Posterior cingulate gyrus (tissue), 11 donors: ENCODE data around the gene VAMP2.
A peak's percentile ranks its signal among the peaks of the same experiment; 100 is the strongest.

Experiments
- DNase-seq, 10 donors: peaks; one replicate each; pipeline versions ENCODE4 v3.0.0 to v3.0.0-alpha.2; 2020 to 2021; ENCODE audit warnings: mixed read lengths in 3 of 10
- intact Hi-C: fragments of 100-400 bp; cut with DNase I; formaldehyde crosslinking; loops from one replicate; pipeline ENCODE4 v1.15.1; 2023

VAMP2 gene

GRCh38 chr17:8158267-8159031 is 4.3 kb downstream of the VAMP2 start:
- DNase-seq = peak; percentile 79 to 98 (median 93)
- intact Hi-C loops = loop anchor here (5.0 kb wide), 1 partner anchor 36 kb away; the partner anchor contains the start of gene HES7

GRCh38 chr17:8156246-8156992 is 6.3 kb downstream of the VAMP2 start:
- intact Hi-C loops = loop anchor here (1.0 to 5.0 kb wide), 2 partner anchors 18 to 34 kb away; partner anchors contain the start of gene HES7
- DNase-seq = peak; percentile 98 to 100 (median 99)

GRCh38 chr17:8155996-8156245 is 6.8 kb downstream of the VAMP2 start:
- intact Hi-C loops = loop anchor here (1.0 to 5.0 kb wide), 2 partner anchors 18 to 34 kb away; partner anchors contain the start of gene HES7
- DNase-seq = peak in 2 of 10 donors; percentile 52 to 69

GRCh38 chr17:8155231-8155995 is 7.3 kb downstream of the VAMP2 start:
- DNase-seq = peak in 2 of 10 donors; percentile 15 to 38
- intact Hi-C loops = loop anchor here (5.0 kb wide), 1 partner anchor 33 kb away; the partner anchor contains the start of gene HES7

GRCh38 chr17:8154608-8155155 is 8.1 kb downstream of the VAMP2 start:
- DNase-seq = no peak
- intact Hi-C loops = loop anchor here (5.0 kb wide), 1 partner anchor 32 kb away; the partner anchor contains the start of gene HES7

GRCh38 chr17:8153957-8154607 is 8.7 kb downstream of the VAMP2 start:
- intact Hi-C loops = no loop called here
- DNase-seq = peak; percentile 95 to 99 (median 98)

GRCh38 chr17:8153525-8153956 is 9.2 kb downstream of the VAMP2 start:
- intact Hi-C loops = no loop called here
- peak; percentile 63 to 96 (median 66) for DNase-seq

- intact Hi-C loops = no loop called here
- DNase-seq = peak in 1 of 10 donors; percentile 50
Observed at GRCh38 chr17:8153031-8153451, 9.7 kb downstream of the VAMP2 start.

GRCh38 chr17:8152112-8152775 is 10.5 kb downstream of the VAMP2 start, which contains the start of gene PER1:
TSS of gene PER1 (minus strand) at chr17:8152404. CDS start at chr17:8150706, 1,698 bp downstream.
- intact Hi-C loops = no loop called here
- DNase-seq = peak; percentile 91 to 99 (median 97)

GRCh38 chr17:8151641-8152111 is 11.1 kb downstream of the VAMP2 start:
- DNase-seq = peak in 9 of 10 donors; percentile 55 to 94 (median 77)
- intact Hi-C loops = no loop called here

GRCh38 chr17:8151120-8151640 is 11.6 kb downstream of the VAMP2 start:
- intact Hi-C loops = no loop called here
- peak; percentile 75 to 98 (median 86) for DNase-seq

GRCh38 chr17:8150194-8151119 is 12.3 kb downstream of the VAMP2 start:
- intact Hi-C loops = no loop called here
- peak in 2 of 10 donors; percentile 60 to 61 for DNase-seq

GRCh38 chr17:8149419-8150193 is 13.1 kb downstream of the VAMP2 start:
- intact Hi-C loops = no loop called here
- peak in 2 of 10 donors; percentile 37 to 72 for DNase-seq

- intact Hi-C loops = no loop called here
- DNase-seq = peak in 2 of 10 donors; percentile 25 to 59
Observed at GRCh38 chr17:8148560-8148959, 14.2 kb downstream of the VAMP2 start.

- intact Hi-C loops = no loop called here
- DNase-seq = peak in 2 of 10 donors; percentile 50 to 56
Observed at GRCh38 chr17:8147805-8148404, 14.8 kb downstream of the VAMP2 start.

GRCh38 chr17:8147141-8147804 is 15.5 kb downstream of the VAMP2 start:
- intact Hi-C loops = no loop called here
- DNase-seq = peak in 2 of 10 donors; percentile 57 to 72
